ENCODE results near the gene GALT.

The GALT gene

GRCh38 chr9:34637356-34638137, 8.9 kb upstream of the GALT start, which contains the start of gene SIGMAR1:
Gene SIGMAR1 (minus strand): TSS chr9:34637787. CDS start chr9:34637697, 90 bp downstream.
- no peak for TF ChIP-seq CTCF (IDR thresholded peaks at IDR 0.05)

- TF ChIP-seq CTCF (IDR thresholded peaks at IDR 0.05): no peak
These were observed 8.4 kb upstream of the GALT start for GRCh38 chr9:34638138-34638445.

GRCh38 chr9:34642679-34643078, 3.8 kb upstream of the GALT start:
- no peak for TF ChIP-seq CTCF (IDR thresholded peaks at IDR 0.05)

DNA sequence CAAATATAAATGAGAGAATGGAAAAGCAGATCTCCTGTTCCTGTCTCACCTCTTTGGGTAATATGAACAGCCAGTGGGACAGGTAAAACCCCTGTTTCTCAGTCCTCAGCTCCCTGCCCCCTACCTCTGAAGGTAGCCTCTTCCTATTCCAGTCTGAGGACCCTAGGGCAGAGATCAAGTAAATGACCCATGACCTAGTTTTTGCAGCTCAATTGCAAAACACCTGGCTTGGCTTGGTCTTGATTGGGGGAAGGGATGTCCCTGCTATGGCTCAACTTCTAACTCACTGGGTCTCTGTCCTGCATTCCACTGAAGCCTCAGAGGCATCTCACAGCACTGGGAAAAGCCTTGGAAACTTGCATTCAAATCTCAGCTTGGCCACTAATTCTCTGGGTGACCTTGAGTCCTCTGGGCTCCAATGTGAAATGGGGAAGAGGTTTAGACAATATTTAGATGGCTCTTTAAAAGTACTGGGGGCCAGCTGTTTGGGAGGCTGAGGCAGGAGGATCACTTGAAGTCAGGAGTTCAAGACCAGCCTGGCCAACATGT, 1.6 kb upstream of the GALT start:
- no peak for TF ChIP-seq CTCF (IDR thresholded peaks at IDR 0.05)

DNA sequence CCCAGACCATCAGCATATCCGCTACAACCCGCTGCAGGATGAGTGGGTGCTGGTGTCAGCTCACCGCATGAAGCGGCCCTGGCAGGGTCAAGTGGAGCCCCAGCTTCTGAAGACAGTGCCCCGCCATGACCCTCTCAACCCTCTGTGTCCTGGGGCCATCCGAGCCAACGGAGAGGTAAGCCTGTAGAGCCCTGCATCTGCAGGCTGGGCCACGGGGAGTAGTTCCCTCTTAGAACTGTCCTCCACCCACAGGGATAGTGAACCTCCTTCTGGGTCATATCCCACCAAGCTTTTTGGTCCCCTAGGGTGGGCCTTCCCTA, 569 bp downstream of the GALT start:
- TF ChIP-seq CTCF (IDR thresholded peaks at IDR 0.05): no peak; the same call in 1 of the 2 replicates

DNA sequence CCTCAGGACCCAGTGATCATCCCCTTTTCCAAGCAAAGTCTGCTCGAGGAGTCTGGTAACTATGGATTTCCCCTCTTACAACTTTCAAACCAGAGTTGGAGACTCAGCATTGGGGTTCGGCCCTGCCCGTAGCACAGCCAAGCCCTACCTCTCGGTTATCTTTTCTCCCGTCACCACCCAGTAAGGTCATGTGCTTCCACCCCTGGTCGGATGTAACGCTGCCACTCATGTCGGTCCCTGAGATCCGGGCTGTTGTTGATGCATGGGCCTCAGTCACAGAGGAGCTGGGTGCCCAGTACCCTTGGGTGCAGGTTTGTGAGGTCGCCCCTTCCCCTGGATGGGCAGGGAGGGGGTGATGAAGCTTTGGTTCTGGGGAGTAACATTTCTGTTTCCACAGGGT, 1.2 kb downstream of the GALT start:
- no peak for TF ChIP-seq CTCF (IDR thresholded peaks at IDR 0.05)

- TF ChIP-seq CTCF (IDR thresholded peaks at IDR 0.05): no peak
These were observed 2.2 kb downstream of the GALT start for GRCh38 chr9:34648673-34649072.

DNA sequence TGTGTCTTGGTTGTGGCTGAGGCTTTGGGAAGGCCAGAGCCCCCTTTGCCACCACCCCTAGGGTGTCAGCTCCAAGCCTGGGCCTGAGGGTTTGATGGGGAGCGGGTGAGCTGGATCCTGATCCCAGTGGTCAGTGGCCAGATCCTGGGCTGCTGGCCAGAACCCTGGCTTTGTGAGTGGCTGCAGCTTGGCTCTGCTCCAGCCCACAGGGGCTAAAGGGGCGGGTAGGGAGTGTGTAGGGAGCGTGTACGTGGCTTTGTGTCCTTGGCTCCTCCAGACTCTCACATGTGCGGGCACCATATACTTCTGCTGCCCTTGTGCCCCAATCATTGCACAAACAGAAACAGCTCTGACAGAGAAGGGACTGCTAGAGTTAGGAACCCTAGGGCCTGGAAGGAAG, 4.3 kb downstream of the GALT start:
- TF ChIP-seq CTCF (IDR thresholded peaks at IDR 0.05): no peak

Measured in LNCAP (cell line).